Omental fat pad (tissue), 4 donors: ENCODE measurements around the gene ASCL5. TPM values are rescaled to one million over a fixed set of nuclear protein-coding genes. Genes with fewer than 3 reads are reported as not detected.

ENCODE experiments used
- ATAC-seq: fragments of 150-250 bp; one replicate; pipeline ENCODE4 v1.9.1; 2016; ENCODE audit warnings: mild to moderate bottlenecking, moderate library complexity; ENCODE audit not compliant: low FRiP score
- DNase-seq: peaks from one replicate; pipeline ENCODE4 v3.0.0-alpha.2; 2019; ENCODE audit warnings: low spot score
- total RNA-seq, 4 donors: library from RNA; depleted of rRNA; stranded (reverse); fragments of >200 nt; gene quantifications; one replicate each; pipeline ENCODE4 v1.1.0, GENCODE V29; 2016
- TF ChIP-seq, protein P1 (sequence below), 3 donors: fragments of 450-650 bp; IDR thresholded peaks; one replicate each; pipeline ENCODE4 v1.5.1; 2016 to 2017; ENCODE audit warnings: antibody characterized with exemption in 3 of 3, mild to moderate bottlenecking in 3 of 3, moderate library complexity in 2 of 3

Gene ASCL5
- total RNA-seq, 4 donors from 2014 or later, result not detected

DNA sequence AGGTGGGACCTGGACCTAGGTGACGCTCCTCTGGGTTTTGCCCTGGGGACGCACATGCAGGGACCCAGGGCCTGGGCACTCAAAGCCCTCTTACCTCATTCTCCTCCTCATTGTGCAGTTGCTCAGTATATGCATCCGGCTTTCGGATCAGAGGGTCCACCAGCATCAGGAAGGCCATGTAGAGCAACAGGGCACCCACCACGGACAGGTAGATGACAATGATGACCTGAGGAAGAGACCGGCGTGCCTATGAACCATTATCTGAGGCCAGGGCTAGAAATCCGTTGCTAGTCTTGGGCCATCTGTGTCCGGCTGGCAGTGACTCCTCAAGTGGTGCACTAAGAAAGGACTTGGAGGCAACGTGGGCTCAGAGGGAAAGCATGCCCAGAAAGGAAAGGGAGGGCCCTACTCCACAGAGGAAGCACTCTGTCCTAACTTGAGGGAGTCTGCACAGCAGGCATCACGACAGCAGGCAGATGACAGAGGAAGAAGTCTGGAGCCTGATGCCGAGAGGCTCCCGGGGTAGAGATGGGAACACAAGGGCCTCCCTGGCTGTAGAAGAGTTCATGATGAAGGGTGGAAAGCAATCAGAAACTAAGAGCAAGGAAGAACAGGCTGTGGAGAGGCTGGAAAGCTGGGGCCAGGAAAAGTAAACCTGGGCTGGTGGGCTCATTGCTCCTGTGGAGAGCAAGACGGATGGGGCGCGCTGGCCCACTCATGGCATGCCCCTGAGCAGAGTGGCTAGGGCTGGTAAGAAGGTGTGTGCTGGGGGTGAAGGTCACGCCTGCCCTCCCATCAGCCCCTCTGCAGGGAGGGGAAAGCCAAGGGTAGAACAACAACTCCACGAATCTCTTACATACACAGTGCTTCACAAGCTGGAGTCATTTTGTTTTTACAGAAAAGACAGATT, 17.0 kb upstream of the ASCL5 start:
- ATAC-seq (no peak), DNase-seq (no peak)
- TF ChIP-seq, protein P1, sequence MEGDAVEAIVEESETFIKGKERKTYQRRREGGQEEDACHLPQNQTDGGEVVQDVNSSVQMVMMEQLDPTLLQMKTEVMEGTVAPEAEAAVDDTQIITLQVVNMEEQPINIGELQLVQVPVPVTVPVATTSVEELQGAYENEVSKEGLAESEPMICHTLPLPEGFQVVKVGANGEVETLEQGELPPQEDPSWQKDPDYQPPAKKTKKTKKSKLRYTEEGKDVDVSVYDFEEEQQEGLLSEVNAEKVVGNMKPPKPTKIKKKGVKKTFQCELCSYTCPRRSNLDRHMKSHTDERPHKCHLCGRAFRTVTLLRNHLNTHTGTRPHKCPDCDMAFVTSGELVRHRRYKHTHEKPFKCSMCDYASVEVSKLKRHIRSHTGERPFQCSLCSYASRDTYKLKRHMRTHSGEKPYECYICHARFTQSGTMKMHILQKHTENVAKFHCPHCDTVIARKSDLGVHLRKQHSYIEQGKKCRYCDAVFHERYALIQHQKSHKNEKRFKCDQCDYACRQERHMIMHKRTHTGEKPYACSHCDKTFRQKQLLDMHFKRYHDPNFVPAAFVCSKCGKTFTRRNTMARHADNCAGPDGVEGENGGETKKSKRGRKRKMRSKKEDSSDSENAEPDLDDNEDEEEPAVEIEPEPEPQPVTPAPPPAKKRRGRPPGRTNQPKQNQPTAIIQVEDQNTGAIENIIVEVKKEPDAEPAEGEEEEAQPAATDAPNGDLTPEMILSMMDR (IDR thresholded peaks at IDR 0.05), result no peak

DNA sequence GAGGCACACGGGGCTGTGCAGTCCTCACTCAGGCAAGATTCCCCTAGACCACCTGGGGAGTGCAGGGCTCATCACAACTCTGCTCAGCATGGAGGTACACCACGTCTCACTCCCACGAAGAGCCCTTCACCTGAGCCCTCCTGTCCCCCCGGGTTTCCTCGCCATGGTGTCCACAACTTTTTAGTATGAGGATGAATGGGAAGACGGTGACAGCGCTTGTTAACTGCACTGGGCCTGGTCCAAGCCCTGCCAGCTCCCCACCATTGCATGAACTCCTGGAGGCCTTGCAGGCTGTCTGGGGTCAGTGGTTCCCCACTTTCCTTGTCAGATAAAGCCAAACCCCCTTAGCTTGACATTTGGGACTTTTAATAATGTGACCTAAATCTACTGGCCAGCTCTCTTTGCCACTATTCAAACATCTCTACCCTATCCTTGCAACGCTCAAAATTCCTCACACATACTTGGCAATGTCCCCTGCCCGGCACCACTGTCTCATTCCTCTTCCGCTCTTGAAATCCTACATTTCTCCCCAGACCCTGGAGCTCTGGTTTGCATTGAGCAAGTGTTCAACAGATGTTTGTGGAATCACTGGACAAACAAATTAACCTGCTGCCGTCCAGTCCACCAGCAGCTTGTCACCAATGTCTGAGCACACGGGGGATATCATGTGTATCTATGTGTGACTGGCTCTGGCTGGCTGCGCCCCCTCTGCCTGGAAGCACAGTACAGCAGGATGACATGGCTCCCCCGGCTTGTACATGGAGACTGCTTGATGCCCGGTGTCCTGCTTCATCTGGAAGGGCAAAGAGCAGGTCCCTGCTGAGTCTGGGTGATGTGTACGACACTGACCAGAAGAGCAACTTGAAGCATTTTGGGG, 16.1 kb upstream of the ASCL5 start:
- ATAC-seq (no peak), DNase-seq (no peak)

DNA sequence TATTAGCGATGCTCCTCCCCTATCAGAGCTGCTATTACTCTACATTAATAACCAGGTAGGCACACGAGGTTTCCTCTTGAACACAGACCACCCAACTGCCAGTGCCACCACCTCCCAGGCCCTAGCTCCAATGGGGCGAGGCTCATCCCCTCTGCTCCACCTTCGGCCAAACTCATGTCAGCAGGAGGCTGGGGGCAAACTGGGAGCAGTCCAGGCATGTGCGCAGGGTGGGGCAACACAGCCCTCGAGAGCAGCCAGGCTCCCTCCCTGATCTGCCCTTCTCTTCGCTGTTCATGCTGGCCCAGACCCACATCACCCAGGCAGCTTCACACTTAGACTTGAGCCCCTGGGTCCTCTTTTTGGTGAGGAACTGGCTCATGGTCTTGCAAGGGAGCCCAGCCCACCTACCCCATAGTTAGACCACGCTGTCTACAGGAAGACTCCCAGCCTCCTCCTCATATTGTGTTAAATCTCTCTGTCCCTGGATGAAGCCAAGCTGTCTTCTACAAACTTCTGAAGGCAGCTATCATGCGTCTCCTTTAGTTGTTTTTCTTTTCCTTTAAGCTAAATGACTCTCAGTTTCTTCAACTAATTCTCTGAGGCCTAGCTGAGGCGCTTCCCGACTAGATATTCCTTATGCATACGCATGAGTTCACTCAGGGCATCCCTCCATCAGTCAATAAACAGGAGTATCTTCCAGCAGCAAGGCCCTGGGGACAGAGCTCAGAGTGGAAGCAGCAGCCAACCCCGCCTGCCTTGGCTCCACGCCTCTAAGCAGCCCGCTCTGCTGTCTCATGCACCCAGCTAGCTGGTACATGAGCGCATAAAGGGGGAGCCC, 15.2 kb upstream of the ASCL5 start:
- DNase-seq (no peak), ATAC-seq (no peak)
- TF ChIP-seq, protein P1 (IDR thresholded peaks at IDR 0.05), result no peak

More for the DNA sequence above, 16.1 kb upstream of the ASCL5 start:
- TF ChIP-seq, protein P1 (IDR thresholded peaks at IDR 0.05), result no peak

DNA sequence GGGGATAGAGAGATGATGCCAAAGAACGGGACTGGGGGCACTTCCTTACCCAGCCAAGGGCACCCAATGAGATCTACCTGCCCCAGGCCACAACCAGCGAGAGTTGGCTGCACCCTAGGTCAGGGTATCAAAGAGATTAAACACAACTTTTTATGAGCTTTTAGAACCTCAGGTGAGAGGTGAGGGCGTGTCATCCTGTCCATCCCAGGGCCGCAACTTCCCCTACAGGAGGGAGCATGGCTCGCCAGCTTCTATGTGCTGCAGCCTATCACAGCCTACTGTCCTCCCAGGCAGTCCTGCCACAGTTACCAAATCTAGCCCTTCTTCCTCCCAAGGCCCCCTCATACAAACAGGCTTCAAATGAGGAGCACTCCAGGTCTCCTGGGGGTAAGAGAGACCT, 14.4 kb upstream of the ASCL5 start:
- ATAC-seq (no peak), DNase-seq (no peak)
- TF ChIP-seq, protein P1 (IDR thresholded peaks at IDR 0.05), result no peak

DNA sequence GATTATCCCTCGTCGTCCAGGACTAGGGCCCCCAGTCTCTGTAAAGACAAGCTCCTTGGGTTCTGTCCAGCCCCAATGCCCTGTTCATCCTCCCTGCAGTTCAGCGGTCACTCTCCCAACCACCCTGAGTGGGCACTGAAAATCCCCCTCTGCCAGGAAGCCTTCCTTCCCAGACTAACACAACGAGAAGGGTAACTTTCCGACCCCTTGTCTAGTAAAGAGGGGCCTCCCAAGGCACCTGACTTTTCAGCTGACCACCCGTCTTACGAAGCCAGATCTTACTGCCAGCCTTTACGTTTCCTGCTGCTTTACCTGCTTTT, 13.9 kb upstream of the ASCL5 start:
- DNase-seq, result no peak
- TF ChIP-seq, protein P1 (IDR thresholded peaks at IDR 0.05), result no peak
- ATAC-seq, result no peak

DNA sequence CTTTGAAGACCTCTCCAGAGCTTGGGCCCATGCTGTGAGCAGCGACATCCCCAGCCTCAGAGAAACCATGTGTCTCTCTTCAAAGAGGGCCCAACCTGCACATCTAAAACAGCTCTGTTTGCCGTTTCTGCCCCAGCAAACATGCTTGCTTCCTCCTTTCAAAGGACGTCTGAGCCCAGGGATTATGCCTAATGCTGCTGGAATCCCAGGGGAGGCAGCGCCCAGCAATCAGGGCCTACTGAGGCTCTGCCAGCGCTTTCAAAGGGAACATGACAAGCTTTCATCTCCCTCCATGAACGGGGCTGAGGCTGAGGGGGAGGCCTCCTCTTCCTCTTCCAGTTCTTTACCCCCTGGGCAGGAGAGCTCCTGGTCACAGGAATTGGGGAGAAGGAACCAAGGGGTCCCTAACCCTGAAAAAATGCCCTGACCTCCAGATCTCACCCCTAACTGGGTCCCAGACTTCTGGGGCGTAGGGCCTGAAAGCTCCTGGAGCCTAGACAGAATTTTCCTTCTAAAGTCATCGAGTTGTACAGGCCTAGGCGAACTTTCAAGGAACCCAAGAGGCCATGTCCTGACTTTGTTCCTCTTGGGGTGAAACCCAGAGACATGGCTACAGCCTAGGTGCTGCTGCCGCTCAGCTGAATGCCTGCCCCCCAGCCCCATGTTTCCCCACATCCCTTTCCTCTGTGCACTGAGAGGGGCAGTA, 13.4 kb upstream of the ASCL5 start:
- TF ChIP-seq, protein P1 (IDR thresholded peaks at IDR 0.05), result no peak
- ATAC-seq (no peak), DNase-seq (no peak)
